B cell (primary cell): ENCODE measurements around the gene ZBTB12. TPM values are rescaled to one million over a fixed set of nuclear protein-coding genes. Genes with fewer than 3 reads are reported as not detected.

Experiments
- ATAC-seq: fragments of 200-7000 bp; cut with Tn5 transposase; one replicate; pipeline ENCODE4 v1.10.0; 2021; ENCODE audit warnings: low read depth, mild to moderate bottlenecking, moderate number of reproducible peaks, moderate library complexity
- CTCF ChIA-PET: fragments of 350-600 bp; sonication (Branson Sonifier 250); formaldehyde crosslinking; loops from one replicate; lab custom pipeline; 2021; ENCODE audit warnings: antibody characterized with exemption, inconsistent platforms; lab: Charles Lee
- POLR2A ChIA-PET: fragments of 350-600 bp; sonication (Branson Sonifier 250); formaldehyde crosslinking; loops from one replicate; lab custom pipeline; 2021; ENCODE audit warnings: antibody characterized with exemption; lab: Charles Lee
- DNase-seq: peaks from one replicate; pipeline ENCODE4 v3.0.0; 2013
- H2AFZ ChIP-seq: 2 replicates; pipeline ENCODE4 v1.6.1; 2012; ENCODE audit warnings: mild to moderate bottlenecking, low read depth, low read length; ENCODE audit not compliant: insufficient read depth, poor library complexity, severe bottlenecking
- H3K27ac ChIP-seq, 2 donors: 1 replicate in 1 of 2; 2 replicates in 1 of 2; pipeline ENCODE4 v1.5.1; 2012 to 2013; ENCODE audit warnings: low read length in 2 of 2, mild to moderate bottlenecking in 2 of 2, moderate library complexity in 1 of 2
- H3K27me3 ChIP-seq, 4 experiments: fragments of 200-600 bp in 1 of 4; sonication (generic) in 1 of 4; replicated peaks in 1 of 4; 1 replicate in 2 of 4; 2 replicates in 2 of 4; pipeline versions ENCODE4 v1.6.1 to v1.7.0; 2013 to 2016; ENCODE audit warnings: low read length in 3 of 4, mild to moderate bottlenecking in 2 of 4, mixed read lengths in 1 of 4, moderate library complexity in 1 of 4; ENCODE audit not compliant: insufficient read depth in 4 of 4, control insufficient read depth in 3 of 4; ENCODE audit errors: control extremely low read depth in 1 of 4
- H3K36me3 ChIP-seq, 2 experiments: replicated peaks in 1 of 2; 1 replicate in 1 of 2; 2 replicates in 1 of 2; pipeline versions ENCODE4 v1.6.1 to v1.7.1; 2013; ENCODE audit warnings: low read length in 1 of 2; ENCODE audit not compliant: insufficient read depth in 2 of 2, control insufficient read depth in 1 of 2; ENCODE audit errors: control extremely low read depth in 1 of 2, extremely low read depth in 1 of 2
- H3K4me1 ChIP-seq, 2 donors: fragments of 200-600 bp in 1 of 2; sonication (generic) in 1 of 2; 1 replicate in 1 of 2; 2 replicates in 1 of 2; pipeline versions ENCODE4 v1.5.1 to v1.6.1; 2013 to 2017; ENCODE audit warnings: low read length in 2 of 2; ENCODE audit not compliant: control insufficient read depth in 2 of 2, insufficient read depth in 2 of 2
- H3K4me2 ChIP-seq: replicated peaks from 2 replicates; pipeline ENCODE3; 2012; ENCODE audit warnings: mild to moderate bottlenecking, low read depth, low read length; ENCODE audit not compliant: poor library complexity, severe bottlenecking
- H3K4me3 ChIP-seq, 5 experiments: fragments of 200-600 bp in 1 of 5; sonication (generic) in 1 of 5; 1 replicate in 3 of 5; 2 replicates in 2 of 5; pipeline versions ENCODE4 v1.5.1 to v1.7.0; 2011 to 2016; ENCODE audit warnings: low read length in 4 of 5, mild to moderate bottlenecking in 4 of 5, low read depth in 2 of 5, control low read depth in 1 of 5, moderate library complexity in 1 of 5; ENCODE audit not compliant: insufficient read depth in 1 of 5; ENCODE audit errors: control extremely low read depth in 1 of 5, extremely low read depth in 1 of 5
- H3K79me2 ChIP-seq: fragments of 200-600 bp; sonication (generic); one replicate; pipeline ENCODE4 v1.6.0; 2016; ENCODE audit warnings: low read length; ENCODE audit not compliant: control insufficient read depth, insufficient read depth
- H3K9ac ChIP-seq: fragments of 200-600 bp; sonication (generic); 2 replicates; pipeline ENCODE4 v1.6.1; 2017; ENCODE audit warnings: mild to moderate bottlenecking, low read length, moderate library complexity
- H3K9me3 ChIP-seq, 3 donors: one replicate each; pipeline versions ENCODE4 v1.6.1 to v1.7.1; 2013; ENCODE audit warnings: low read length in 2 of 3; ENCODE audit not compliant: control insufficient read depth in 2 of 3, insufficient read depth in 1 of 3; ENCODE audit errors: control extremely low read depth in 1 of 3
- H4K20me1 ChIP-seq: 2 replicates; pipeline ENCODE4 v1.6.0; 2012; ENCODE audit warnings: mild to moderate bottlenecking, low read length; ENCODE audit not compliant: insufficient read depth, control insufficient read depth, poor library complexity, severe bottlenecking
- H3K27ac Mint-ChIP-seq: one replicate; pipeline ENCODE4 v1.8.0; 2021; ENCODE audit warnings: mixed read lengths
- H3K27me3 Mint-ChIP-seq: one replicate; pipeline ENCODE4 v1.8.0; 2021; ENCODE audit warnings: mixed read lengths
- H3K4me1 Mint-ChIP-seq: one replicate; pipeline ENCODE4 v1.8.0; 2021; ENCODE audit warnings: mixed read lengths
- H3K4me3 Mint-ChIP-seq: one replicate; pipeline ENCODE4 v1.8.0; 2021; ENCODE audit warnings: mixed read lengths
- H3K9me3 Mint-ChIP-seq: one replicate; pipeline ENCODE4 v1.8.0; 2022; ENCODE audit warnings: mixed read lengths; ENCODE audit not compliant: insufficient read depth
- CTCF ChIP-seq: fragments of 200-600 bp; IDR thresholded peaks from one replicate; pipeline ENCODE4 v1.8.0; 2022; ENCODE audit warnings: antibody characterized with exemption, mild to moderate bottlenecking
- EZH2 ChIP-seq: IDR thresholded peaks from 2 replicates; pipeline ENCODE4 v1.6.1; 2012; ENCODE audit warnings: borderline replicate concordance, low read depth, mild to moderate bottlenecking, moderate library complexity, low read length; ENCODE audit not compliant: insufficient read depth, poor library complexity, severe bottlenecking
- WGBS: methylation state at CpG from one replicate; pipeline ENCODE4 v1.1.5; 2013; ENCODE audit warnings: missing lambda C conversion rate; ENCODE audit not compliant: insufficient coverage; 5-methylcytosine and 5-hydroxymethylcytosine counted together
- intact Hi-C: fragments of 100-400 bp; cut with micrococcal nuclease; formaldehyde crosslinking; loops from one replicate; pipeline ENCODE4 v1.10.0; 2022
- polyA plus RNA-seq: library from polyadenylated mRNA; depleted of rRNA; stranded (reverse); fragments of >200 nt; gene quantifications from 2 replicates; pipeline ENCODE4 v1.2.3, GENCODE V29; 2012
- total RNA-seq, 2 donors: library from RNA; stranded (reverse); fragments of 120-200 nt in 1 of 2; gene quantifications; 1 replicate in 1 of 2; 2 replicates in 1 of 2; pipeline versions ENCODE4 v1.2.3 to v1.2.4, GENCODE V29; 2013 to 2022

Gene ZBTB12
- total and polyA plus RNA-seq, 2 donors (not counting 1 experiment from before 2014, with no cell fraction given): 1.4 to 8.9 TPM

- TF ChIP-seq CTCF: no peak
- TF ChIP-seq EZH2: no peak
- CTCF ChIA-PET: interaction anchor here (0.9 to 1.7 kb wide), 2 partner anchors 14 to 44 kb away, joined by 4 read pairs; no protein-coding TSS in a partner anchor
- Mint-ChIP-seq H3K4me1 (no peaks in the 10 kb centered on the region), H3K4me3 (no peak overlapping the region), H3K27me3 (no peaks in the 10 kb centered on the region), H3K27ac (no peak overlapping the region), H3K9me3 (no peaks in the 10 kb centered on the region)
- no peaks in the 10 kb centered on the region for H3K9me3 ChIP-seq
- H3K9ac ChIP-seq: no peak overlapping the region
- intact Hi-C loops: no loop called here
- POLR2A ChIA-PET: no interaction called here
- no peaks in the 10 kb centered on the region for H3K4me1 ChIP-seq
- DNase-seq: no peak
- no peaks in the 10 kb centered on the region for H3K79me2 ChIP-seq
- H3K27ac ChIP-seq: no peak overlapping the region
- no peak overlapping the region for H3K4me3 ChIP-seq
- no peak for ATAC-seq
- H4K20me1 ChIP-seq: no peaks in the 10 kb centered on the region
- WGBS: 79% methylated on average over 10 of the region's 10 CpGs
- peaks cover 0 to 28% of the 10 kb centered on the region in 2 experiments for H3K36me3 ChIP-seq
- H2AFZ ChIP-seq: no peak overlapping the region
- H3K4me2 ChIP-seq: no peak overlapping the region
- H3K27me3 ChIP-seq: no peaks in the 10 kb centered on the region
Observed at GRCh38 chr6:31877651-31878161, 24.2 kb downstream of the ZBTB12 start.

GRCh38 chr6:31877125-31877650 lies 24.7 kb downstream of the ZBTB12 start:
- ChIA-PET CTCF (interaction anchor here (0.9 to 1.7 kb wide), 2 partner anchors 13 to 43 kb away, joined by 4 read pairs; no protein-coding TSS in a partner anchor), POLR2A (no interaction called here)
- no peak overlapping the region for H3K4me2 ChIP-seq

More at GRCh38 chr6:31877125-31877650, 24.7 kb downstream of the ZBTB12 start:
- no peaks in the 10 kb centered on the region for H3K9me3 ChIP-seq
- no peak overlapping the region for H3K27ac ChIP-seq
- no peaks in the 10 kb centered on the region for H3K27me3 Mint-ChIP-seq
- no peaks in the 10 kb centered on the region for H4K20me1 ChIP-seq
- intact Hi-C loops: no loop called here
- H3K9ac ChIP-seq: no peak overlapping the region
- no peak overlapping the region for H3K4me3 ChIP-seq
- no peaks in the 10 kb centered on the region for H3K4me1 ChIP-seq
- H3K27ac Mint-ChIP-seq: no peak overlapping the region
- no peak for DNase-seq
- H3K9me3 Mint-ChIP-seq: no peaks in the 10 kb centered on the region
- peaks cover 0 to 23% of the 10 kb centered on the region in 2 experiments for H3K36me3 ChIP-seq
- WGBS: 85% methylated on average over 3 of the region's 3 CpGs
- no peak for TF ChIP-seq CTCF
- TF ChIP-seq EZH2: no peak
- H3K79me2 ChIP-seq: no peaks in the 10 kb centered on the region
- H2AFZ ChIP-seq: no peak overlapping the region
- no peak overlapping the region for H3K4me3 Mint-ChIP-seq
- no peaks in the 10 kb centered on the region for H3K27me3 ChIP-seq
- ATAC-seq: no peak
- H3K4me1 Mint-ChIP-seq: no peaks in the 10 kb centered on the region
